ENCODE measurements around the gene S1PR3.
A peak's percentile ranks its signal among the peaks of the same experiment; 100 is the strongest.
"Not testable (repeated sequence)": the region's sequence is repeated elsewhere in the genome, so short reads cannot be mapped to it uniquely, and the experiment has no call there.

S1PR3 gene

GRCh38 chr9:88991066-88992034 lies at the start of gene S1PR3:
TSS of gene S1PR3 (plus strand) at chr9:88991468. CDS start at chr9:89001201, 9,733 bp downstream.
- DNase-seq: peak; percentile 25

GRCh38 chr9:88941586-88941985 lies 49.7 kb upstream of the S1PR3 start:
- not testable (repeated sequence) for DNase-seq

DNA sequence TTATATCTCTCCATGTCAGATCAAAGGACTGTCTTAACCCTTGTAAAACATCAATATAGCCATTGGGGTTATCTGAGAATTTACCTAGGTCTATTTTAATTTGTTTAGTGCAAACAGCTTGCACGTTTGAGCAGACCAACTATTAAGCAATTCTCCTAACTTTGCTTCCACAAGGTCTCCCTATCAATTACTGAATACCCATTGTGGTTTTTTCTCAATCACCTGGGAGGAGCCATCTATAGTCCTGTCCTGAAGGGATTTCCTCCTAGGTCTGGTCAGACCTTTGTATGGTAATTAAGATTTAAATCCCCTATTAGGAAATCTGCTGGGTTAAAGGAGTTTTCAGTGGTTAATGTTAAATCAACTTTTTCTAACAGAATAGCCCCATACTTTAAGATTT lies 48.9 kb upstream of the S1PR3 start:
- no peak for DNase-seq

DNA sequence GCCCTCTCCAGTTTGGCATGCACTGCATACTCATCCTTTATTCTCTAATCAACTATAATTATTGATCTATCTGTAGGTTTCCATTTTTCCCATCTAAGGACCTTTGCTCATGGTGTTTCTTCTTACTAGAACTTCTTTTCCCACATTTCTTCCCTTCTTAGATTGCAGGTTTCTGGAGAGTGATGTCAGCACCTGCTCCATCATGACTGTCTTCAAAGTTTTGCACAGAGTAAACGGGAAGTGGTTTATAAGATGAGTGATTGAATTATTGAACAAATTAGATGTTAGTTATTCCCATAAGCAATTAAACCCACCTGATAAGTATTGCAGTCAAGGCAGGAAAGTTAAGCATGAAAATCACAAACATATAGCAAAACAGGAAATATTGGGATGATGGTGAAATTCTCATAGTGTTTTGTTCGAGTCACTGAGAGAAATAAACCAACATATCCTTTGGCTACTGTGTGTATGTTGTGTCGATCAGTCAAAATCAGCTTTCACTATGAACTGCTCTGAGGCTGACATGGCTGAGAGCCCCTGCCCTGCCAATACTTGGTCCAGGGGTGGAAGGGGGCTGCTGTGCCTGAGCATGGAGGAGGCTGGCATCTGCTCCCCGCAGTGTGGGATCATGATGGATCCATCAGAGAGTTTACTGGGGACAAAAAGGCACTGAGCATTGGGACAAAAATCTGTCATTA lies 45.5 kb upstream of the S1PR3 start:
- DNase-seq: no peak

DNA sequence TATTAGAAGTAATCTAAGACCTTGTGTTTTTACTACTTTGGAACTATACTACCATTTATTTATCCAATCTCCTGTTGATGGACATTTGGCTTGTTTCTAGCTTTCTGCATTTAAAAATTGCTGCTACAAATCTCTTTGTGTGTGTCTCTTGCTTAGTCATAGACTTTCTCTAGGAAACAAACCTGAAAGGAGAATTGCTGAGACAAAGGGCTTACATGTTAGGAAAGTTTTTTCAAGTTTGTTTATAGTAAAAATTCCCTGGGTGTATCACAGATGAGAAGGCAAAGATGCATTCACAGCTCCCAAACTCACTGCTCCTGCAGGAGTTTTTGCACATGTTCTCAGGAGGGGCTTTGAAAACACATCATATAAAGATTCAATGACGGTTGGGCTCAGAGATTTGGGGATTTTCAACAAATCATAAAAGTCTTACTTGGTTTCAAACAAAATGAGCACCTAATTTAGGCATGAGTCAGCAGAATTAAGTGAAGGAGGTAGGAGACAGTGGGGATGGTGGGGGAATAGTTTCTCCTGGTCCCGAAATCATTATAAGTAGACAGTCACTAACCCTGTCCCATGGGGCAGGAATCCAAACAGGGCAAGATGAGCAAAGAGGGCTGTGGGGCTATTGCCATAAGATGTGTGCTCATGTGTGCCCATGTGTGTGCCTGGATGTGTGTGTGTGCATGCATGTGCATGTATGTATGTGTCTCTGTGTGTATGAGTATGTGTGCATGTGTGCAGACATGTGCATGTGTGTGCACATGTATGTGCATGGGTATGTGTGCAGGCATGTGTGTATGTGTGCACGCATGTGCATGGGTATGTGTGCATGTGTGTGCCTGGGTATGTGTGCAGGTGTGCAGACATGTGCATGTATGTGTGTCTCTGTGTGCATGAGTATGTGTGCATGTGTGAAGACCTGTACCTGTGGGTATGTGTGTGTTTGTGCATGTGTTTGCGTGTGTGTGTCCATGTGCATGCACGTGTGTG lies 43.4 kb upstream of the S1PR3 start:
- DNase-seq: no peak

- DNase-seq: no peak
These were observed 41.8 kb upstream of the S1PR3 start for GRCh38 chr9:88949425-88949824.

DNA sequence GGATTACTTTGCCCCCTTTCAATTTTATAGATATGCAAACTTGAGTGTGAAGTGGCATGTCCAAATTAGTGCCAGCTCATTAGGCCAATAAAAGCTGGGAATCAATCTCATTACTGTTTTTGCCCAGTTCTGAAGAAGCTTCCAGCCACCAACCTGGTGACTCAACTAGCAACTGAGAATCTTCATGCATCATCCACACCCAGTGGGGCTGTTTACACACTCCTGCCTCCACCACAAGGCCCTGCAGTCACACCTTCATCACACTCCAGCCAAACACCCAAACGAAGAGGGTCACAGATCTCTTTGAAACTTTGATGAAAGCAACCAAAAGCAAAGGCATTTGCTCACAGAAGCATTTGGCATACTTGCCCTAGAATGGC lies 41.3 kb upstream of the S1PR3 start:
- DNase-seq: no peak

GRCh38 chr9:88950341-88951154 lies 40.7 kb upstream of the S1PR3 start:
- no peak for DNase-seq

DNA sequence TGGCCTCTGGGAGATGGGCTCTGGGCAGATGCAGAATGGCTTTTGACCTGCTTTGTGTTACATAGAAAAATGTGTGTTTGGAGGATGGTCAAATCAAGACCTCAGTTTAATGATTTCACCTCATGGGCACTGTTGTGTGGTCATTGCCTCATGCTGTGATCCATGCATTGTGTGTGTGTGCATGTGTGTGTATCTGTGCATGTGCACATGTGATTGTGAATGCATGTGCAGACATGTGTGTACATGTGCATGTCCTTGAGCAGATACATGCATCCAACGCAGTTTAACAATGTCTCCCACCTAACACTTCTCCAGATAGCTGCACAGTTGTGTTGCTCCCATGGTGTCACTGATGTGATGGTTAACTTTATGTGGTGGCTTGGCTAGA lies 40.1 kb upstream of the S1PR3 start:
- no peak for DNase-seq

GRCh38 chr9:88952086-88952615 lies 39.1 kb upstream of the S1PR3 start:
- no peak for DNase-seq

- no peak for DNase-seq
These were observed 38.3 kb upstream of the S1PR3 start for GRCh38 chr9:88952976-88953375.

DNA sequence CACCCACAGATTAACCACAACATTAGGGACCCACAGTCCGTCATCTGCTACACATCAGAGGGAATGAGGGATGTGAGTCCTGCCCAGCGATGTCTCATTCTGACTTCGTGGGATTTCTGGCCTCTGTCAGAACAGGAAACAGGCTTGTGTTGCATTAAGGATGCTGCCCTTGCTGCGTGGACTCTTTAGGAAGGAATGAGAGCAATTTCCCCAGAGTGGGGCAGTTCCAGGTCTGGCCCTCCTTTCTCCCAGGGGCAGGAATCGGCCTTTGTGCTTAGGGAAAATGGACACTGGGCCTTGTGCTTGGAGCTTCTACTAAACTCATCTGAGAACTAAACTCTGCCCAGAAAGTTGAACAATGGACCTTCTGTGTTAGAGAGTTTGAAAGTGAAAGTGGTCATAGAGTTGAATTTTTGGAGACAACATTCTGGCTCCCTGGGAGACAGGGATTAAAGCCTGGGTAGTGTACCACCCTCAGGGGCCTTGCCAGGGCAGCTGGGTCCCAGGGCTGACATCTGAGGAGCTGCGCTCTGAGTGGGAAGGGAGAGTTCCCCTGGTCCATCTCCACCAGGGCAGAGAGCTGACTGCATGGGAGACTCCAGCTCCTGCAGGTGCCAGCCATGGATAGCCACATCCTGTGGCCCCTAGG lies 37.8 kb upstream of the S1PR3 start:
- no peak for DNase-seq

DNA sequence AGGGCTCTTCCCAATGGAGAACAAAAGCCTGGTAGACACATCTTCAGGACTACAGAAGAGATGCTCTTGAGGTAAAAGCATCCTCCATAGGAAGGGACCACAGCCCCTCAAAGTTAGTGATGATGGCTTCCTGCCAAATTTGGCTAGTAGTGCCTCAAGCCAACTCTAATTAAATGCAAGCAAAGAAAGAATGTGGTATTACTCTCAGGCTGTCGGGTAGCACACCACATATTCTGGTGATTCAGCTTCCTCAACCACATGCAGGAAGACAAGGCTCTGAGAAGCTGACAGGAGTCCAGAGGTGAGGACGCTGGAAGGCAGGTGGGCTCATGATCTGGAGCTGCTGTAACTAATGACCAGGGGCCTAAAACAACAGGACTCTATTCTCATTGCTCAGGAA lies 37.2 kb upstream of the S1PR3 start:
- no peak for DNase-seq

DNA sequence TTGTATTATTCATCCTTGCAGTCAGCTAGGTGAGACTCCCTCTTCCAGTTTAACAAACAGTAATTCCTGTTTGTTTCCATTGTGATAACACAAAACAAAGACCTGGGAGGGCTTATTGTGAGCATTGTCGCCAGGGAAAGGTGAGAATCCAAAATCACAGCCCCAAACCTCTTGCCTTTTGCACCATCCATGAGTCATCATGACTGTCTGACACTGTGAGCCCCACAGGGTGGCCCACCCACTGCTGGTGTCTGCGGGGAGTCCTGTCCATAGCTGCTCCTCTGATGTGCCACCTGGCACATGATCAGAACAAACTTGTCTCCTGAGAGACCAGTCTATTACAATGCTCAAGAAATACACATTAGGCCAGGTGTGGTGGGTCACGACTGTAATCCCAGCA lies 33.7 kb upstream of the S1PR3 start:
- DNase-seq: no peak

DNA sequence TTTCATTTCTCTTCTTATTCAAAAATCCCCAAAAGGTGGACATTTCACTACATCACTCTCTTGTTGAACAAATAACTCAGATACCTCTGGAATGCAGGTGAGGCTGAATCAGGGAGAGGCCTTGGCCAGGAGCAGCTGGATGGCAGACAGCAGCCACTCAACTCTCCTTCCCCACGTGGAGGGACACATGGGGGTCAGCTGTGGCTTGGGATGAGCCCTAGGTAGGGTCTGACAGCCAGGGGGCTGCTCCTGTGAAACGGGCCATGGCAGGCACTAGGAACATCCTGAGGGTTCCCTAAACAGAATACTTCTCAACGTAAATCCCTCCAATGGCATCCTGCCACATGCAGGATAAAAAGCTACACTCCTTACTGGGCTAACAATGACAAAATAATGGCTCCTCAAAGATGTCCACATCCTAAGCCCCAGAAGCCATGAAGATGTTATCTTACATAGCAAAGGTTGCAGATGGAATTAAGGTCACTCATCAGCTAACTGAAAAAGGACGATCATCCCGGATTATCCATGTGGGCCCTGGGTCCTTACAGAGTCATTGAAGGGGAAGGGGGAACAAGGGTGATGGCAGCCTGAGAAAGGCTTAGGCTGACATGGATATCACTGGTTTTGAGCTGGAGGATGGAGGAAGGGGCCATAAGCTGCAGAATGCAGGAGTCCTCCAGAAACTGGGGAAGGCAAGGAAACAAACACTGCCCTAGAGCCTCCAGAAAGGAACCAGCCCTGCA lies 31.4 kb upstream of the S1PR3 start:
- no peak for DNase-seq

GRCh38 chr9:88960632-88961031 lies 30.6 kb upstream of the S1PR3 start:
- no peak for DNase-seq

DNA sequence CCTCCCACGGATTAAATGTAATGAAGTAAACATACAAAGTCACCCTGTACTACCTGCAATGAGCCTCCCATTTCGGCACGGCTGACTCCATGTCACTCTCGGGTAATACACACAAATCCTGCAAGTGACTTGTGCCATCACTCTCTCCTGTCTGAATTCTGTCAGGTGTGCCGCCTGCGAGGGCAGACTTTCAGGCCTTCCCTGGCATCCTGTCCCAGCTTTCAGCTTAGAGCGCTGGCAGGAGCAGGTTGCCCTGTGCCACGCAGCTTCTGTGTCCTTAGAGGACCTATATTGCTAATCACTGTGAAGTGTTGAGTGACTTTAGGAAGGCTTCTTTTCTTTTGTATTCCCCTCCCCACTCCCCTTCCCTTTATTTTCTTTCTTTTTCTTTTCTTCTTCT lies 25.8 kb upstream of the S1PR3 start:
- no peak for DNase-seq

GRCh38 chr9:88966894-88967676 lies 24.2 kb upstream of the S1PR3 start:
- no peak for DNase-seq

- no peak for DNase-seq
These were observed 22.5 kb upstream of the S1PR3 start for GRCh38 chr9:88968799-88969198.

All from CD4-positive, alpha-beta T cell treated with Interleukin-17A for 4 hours (primary cell).